ENCODE measurements around the gene KIF18B. TPM values are rescaled to one million over a fixed set of nuclear protein-coding genes. Genes with fewer than 3 reads are reported as not detected.

The KIF18B gene
- total RNA-seq, 2 experiments from 2014 or later = 42.2 to 126 TPM

GRCh38 chr17:44907729-44908470 is 39.7 kb downstream of the KIF18B start:
- no peaks in the 10 kb centered on the region for H3K4me1 ChIP-seq (ENCODE audit: insufficient read depth, low read length, poor library complexity, severe bottlenecking)
- no peaks in the 10 kb centered on the region for H3K9me2 ChIP-seq (ENCODE audit: insufficient read depth, low read length)
- ChIA-PET POLR2A (no interaction called here), CTCF (ENCODE audit: unreplicated experiment) (interaction anchor here (0.9 kb wide), 1 partner anchor 10 kb away, joined by 4 read pairs; no protein-coding TSS in a partner anchor)
- DNase-seq (ENCODE audit: low spot score) = no peak
- H3K79me2 ChIP-seq (ENCODE audit: insufficient read depth, low read depth, low read length) = no peaks in the 10 kb centered on the region
- no peak overlapping the region for H3K4me3 ChIP-seq (ENCODE audit: low read depth, low read length, poor library complexity, severe bottlenecking)
- no peak overlapping the region for H3K4me2 ChIP-seq (ENCODE audit: low read length)
- no peak overlapping the region for H2AFZ ChIP-seq (ENCODE audit: low read length)
- H3K27ac ChIP-seq (ENCODE audit: low read depth, low read length, poor library complexity, severe bottlenecking) = no peak overlapping the region
- intact Hi-C loops (cut with micrococcal nuclease; ENCODE audit: unreplicated experiment) = no loop called here
- H4K20me1 ChIP-seq (ENCODE audit: insufficient read depth, low read length) = no peaks in the 10 kb centered on the region
- no peak for TF ChIP-seq EZH2phosphoT487 (IDR thresholded peaks at IDR 0.05; ENCODE audit: borderline replicate concordance, low read depth, low read length)
- TF ChIP-seq, protein P1, sequence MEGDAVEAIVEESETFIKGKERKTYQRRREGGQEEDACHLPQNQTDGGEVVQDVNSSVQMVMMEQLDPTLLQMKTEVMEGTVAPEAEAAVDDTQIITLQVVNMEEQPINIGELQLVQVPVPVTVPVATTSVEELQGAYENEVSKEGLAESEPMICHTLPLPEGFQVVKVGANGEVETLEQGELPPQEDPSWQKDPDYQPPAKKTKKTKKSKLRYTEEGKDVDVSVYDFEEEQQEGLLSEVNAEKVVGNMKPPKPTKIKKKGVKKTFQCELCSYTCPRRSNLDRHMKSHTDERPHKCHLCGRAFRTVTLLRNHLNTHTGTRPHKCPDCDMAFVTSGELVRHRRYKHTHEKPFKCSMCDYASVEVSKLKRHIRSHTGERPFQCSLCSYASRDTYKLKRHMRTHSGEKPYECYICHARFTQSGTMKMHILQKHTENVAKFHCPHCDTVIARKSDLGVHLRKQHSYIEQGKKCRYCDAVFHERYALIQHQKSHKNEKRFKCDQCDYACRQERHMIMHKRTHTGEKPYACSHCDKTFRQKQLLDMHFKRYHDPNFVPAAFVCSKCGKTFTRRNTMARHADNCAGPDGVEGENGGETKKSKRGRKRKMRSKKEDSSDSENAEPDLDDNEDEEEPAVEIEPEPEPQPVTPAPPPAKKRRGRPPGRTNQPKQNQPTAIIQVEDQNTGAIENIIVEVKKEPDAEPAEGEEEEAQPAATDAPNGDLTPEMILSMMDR (conservative IDR thresholded peaks at IDR 0.05; ENCODE audit: low read length) = no peak
- H3K9me3 ChIP-seq (ENCODE audit: low read length) = no peaks in the 10 kb centered on the region
- BruUV-seq (replicated peaks) = no TSS peak
- no peaks in the 10 kb centered on the region for H3K36me3 ChIP-seq (ENCODE audit: insufficient read depth, low read length)

DNA sequence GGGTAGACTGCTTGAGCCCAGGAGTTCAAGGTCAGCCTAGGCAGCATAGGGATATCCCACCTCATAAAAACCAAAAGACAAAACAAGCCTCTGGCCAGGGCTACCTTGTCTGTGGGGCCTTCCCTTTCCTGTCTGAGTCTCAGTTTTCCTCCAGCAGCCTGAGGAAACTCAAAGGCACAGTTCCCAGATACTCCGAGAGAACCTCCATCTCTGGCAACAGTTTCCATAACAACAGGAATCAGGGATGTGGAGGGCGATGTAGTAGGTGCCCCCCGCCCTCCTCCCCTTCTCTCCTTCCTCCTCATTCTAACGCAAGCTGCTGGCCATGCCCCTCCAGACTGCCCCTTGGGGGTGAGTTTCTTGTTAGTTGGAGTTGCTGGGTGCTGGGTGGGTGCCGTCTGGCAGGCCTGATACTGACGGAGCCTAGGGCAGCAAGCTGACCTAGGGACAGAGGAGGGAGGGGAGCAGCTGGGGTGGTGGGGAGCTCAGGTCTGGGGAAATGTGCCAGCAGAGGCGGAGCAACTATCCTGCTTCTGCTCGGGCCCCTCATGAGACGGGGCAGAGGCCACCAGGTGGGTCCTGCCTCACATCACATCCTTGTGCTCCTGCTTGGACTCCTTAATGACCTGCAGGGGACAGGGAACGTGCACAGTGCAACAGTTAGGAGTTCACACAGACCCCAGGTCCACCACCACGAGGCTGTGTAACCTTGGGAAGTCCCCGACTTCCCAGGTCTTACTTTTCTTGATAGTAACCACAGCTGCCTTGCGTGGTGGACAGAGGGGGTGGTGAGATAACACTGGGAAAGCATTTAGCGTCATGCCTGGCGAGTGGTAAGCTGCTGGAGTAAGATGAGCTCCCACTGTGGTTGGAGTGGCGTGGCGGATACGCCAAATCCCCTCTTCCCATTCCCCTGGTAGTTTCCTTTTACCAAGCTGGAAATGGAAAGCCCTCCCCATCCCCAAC is 40.5 kb downstream of the KIF18B start:
- Histone ChIP-seq H3K27ac (ENCODE audit: low read depth, low read length, poor library complexity, severe bottlenecking) (no peak overlapping the region), H3K36me3 (ENCODE audit: insufficient read depth, low read length) (no peaks in the 10 kb centered on the region), H3K4me1 (ENCODE audit: insufficient read depth, low read length, poor library complexity, severe bottlenecking) (no peaks in the 10 kb centered on the region), H3K79me2 (ENCODE audit: insufficient read depth, low read depth, low read length) (no peaks in the 10 kb centered on the region), H3K4me3 (ENCODE audit: low read depth, low read length, poor library complexity, severe bottlenecking) (no peak overlapping the region), H3K9me2 (ENCODE audit: insufficient read depth, low read length) (no peaks in the 10 kb centered on the region), H2AFZ (ENCODE audit: low read length) (no peak overlapping the region), H3K9me3 (ENCODE audit: low read length) (no peaks in the 10 kb centered on the region), H3K4me2 (ENCODE audit: low read length) (no peak overlapping the region), H4K20me1 (ENCODE audit: insufficient read depth, low read length) (no peaks in the 10 kb centered on the region)
- intact Hi-C loops (cut with micrococcal nuclease; ENCODE audit: unreplicated experiment) = no loop called here
- TF ChIP-seq, protein P1 (conservative IDR thresholded peaks at IDR 0.05; ENCODE audit: low read length) = no peak
- no peak for TF ChIP-seq EZH2phosphoT487 (IDR thresholded peaks at IDR 0.05; ENCODE audit: borderline replicate concordance, low read depth, low read length)
- BruUV-seq (replicated peaks) = no TSS peak
- ChIA-PET POLR2A (no interaction called here), CTCF (ENCODE audit: unreplicated experiment) (interaction anchor here (0.9 kb wide), 1 partner anchor 9 kb away, joined by 4 read pairs; no protein-coding TSS in a partner anchor)
- no peak for DNase-seq (ENCODE audit: low spot score)

Data from OCI-LY7 (cell line).